PC-9 (cell line): ENCODE data around the gene ELOVL5. TPM values are rescaled to one million over a fixed set of nuclear protein-coding genes. Genes with fewer than 3 reads are reported as not detected.

Source experiments
- BruUV-seq: library from RNA; stranded (reverse); fragments of 400-500 nt; replicated peaks from 2 replicates; lab custom pipeline; 2021; lab: Mats Ljungman, UMichigan
- CTCF ChIA-PET: fragments of 300-600 bp; sonication (Branson Sonifier 250); formaldehyde crosslinking; loops from one replicate; lab custom pipeline; 2022; ENCODE audit warnings: antibody characterized with exemption; lab: Charles Lee
- POLR2A ChIA-PET: fragments of 300-600 bp; sonication (Branson Sonifier 250); formaldehyde crosslinking; loops from one replicate; lab custom pipeline; 2022; ENCODE audit warnings: antibody characterized with exemption; ENCODE audit not compliant: unreplicated experiment; lab: Charles Lee
- DNase-seq, 2 experiments: peaks; one replicate each; pipeline versions ENCODE4 v3.0.0 to v3.0.0-alpha.2; 2015 to 2022; ENCODE audit warnings: mixed read lengths in 1 of 2
- H2AFZ ChIP-seq: fragments of 200-600 bp; sonication (generic); 2 replicates; pipeline ENCODE4 v1.8.1; 2017; ENCODE audit warnings: antibody characterized with exemption
- H3F3A ChIP-seq: fragments of 200-600 bp; sonication (generic); 2 replicates; pipeline ENCODE4 v1.8.1; 2017; ENCODE audit warnings: antibody characterized with exemption, mild to moderate bottlenecking, low read depth; ENCODE audit not compliant: insufficient read depth
- H3K27ac ChIP-seq: fragments of 200-600 bp; sonication (generic); 2 replicates; pipeline ENCODE4 v1.6.1; 2016; ENCODE audit warnings: mixed run types
- H3K27me3 ChIP-seq: fragments of 200-600 bp; sonication (generic); 2 replicates; pipeline ENCODE4 v1.6.1; 2016; ENCODE audit warnings: low read depth, mixed run types; ENCODE audit not compliant: insufficient read depth
- H3K36me3 ChIP-seq: fragments of 200-600 bp; sonication (generic); 2 replicates; pipeline ENCODE4 v1.6.1; 2016; ENCODE audit warnings: low read depth, mixed run types
- H3K4me1 ChIP-seq: fragments of 200-600 bp; sonication (generic); replicated peaks from 2 replicates; pipeline ENCODE4 v1.6.1; 2016; ENCODE audit warnings: mixed run types; ENCODE audit not compliant: insufficient read depth
- H3K4me2 ChIP-seq: fragments of 200-600 bp; sonication (generic); 2 replicates; pipeline ENCODE4 v1.6.1; 2017; ENCODE audit warnings: mixed run types
- H3K4me3 ChIP-seq: fragments of 200-600 bp; sonication (generic); 2 replicates; pipeline ENCODE4 v1.6.1; 2016; ENCODE audit warnings: mixed run types
- H3K79me2 ChIP-seq: fragments of 200-600 bp; sonication (generic); 2 replicates; pipeline ENCODE4 v1.6.1; 2017; ENCODE audit warnings: low read depth, mixed run types
- H3K9me2 ChIP-seq: fragments of 200-600 bp; sonication (generic); 2 replicates; pipeline ENCODE4 v1.8.1; 2017; ENCODE audit warnings: mild to moderate bottlenecking; ENCODE audit not compliant: insufficient read depth
- H3K9me3 ChIP-seq: fragments of 200-600 bp; sonication (generic); 2 replicates; pipeline ENCODE4 v1.8.1; 2016; ENCODE audit warnings: low read depth; ENCODE audit not compliant: insufficient read depth
- H4K20me1 ChIP-seq: fragments of 200-600 bp; sonication (generic); 2 replicates; pipeline ENCODE4 v1.8.1; 2017; ENCODE audit not compliant: insufficient read depth
- EZH2 ChIP-seq: fragments of 200-600 bp; sonication (generic); IDR thresholded peaks from 2 replicates; pipeline ENCODE4 v1.8.0; 2017; ENCODE audit warnings: antibody characterized with exemption, low read depth
- intact Hi-C: fragments of 100-400 bp; cut with micrococcal nuclease; formaldehyde crosslinking; loops from one replicate; pipeline ENCODE4 v1.10.0; 2022; ENCODE audit not compliant: unreplicated experiment
- total RNA-seq: library from RNA; stranded (reverse); gene quantifications from 2 replicates; pipeline ENCODE4 v1.2.3, GENCODE V29; 2021
- TF ChIP-seq, protein P1 (sequence below): fragments of 200-600 bp; sonication (generic); conservative IDR thresholded peaks from 2 replicates; pipeline ENCODE4 v1.6.1; 2017; ENCODE audit warnings: mixed run types, antibody characterized with exemption, mild to moderate bottlenecking, moderate library complexity

The ELOVL5 gene
- total RNA-seq, 1 experiment from 2014 or later = 108 TPM

- no TSS peak for BruUV-seq
- Histone ChIP-seq H4K20me1 (no peaks in the 10 kb centered on the region), H3K4me3 (no peak overlapping the region), H3F3A (peaks cover 4% of the 10 kb centered on the region; the same call in 1 of the 2 replicates), H3K4me2 (no peak overlapping the region), H3K36me3 (peaks cover 11% of the 10 kb centered on the region), H3K9me3 (no peaks in the 10 kb centered on the region), H3K27ac (no peak overlapping the region), H3K27me3 (no peaks in the 10 kb centered on the region), H3K79me2 (peaks cover 55% of the 10 kb centered on the region), H2AFZ (no peak overlapping the region), H3K4me1 (peaks cover 16% of the 10 kb centered on the region), H3K9me2 (no peaks in the 10 kb centered on the region)
- POLR2A ChIA-PET = no interaction called here
- no peak for DNase-seq
- TF ChIP-seq EZH2 = no peak
- TF ChIP-seq, protein P1, sequence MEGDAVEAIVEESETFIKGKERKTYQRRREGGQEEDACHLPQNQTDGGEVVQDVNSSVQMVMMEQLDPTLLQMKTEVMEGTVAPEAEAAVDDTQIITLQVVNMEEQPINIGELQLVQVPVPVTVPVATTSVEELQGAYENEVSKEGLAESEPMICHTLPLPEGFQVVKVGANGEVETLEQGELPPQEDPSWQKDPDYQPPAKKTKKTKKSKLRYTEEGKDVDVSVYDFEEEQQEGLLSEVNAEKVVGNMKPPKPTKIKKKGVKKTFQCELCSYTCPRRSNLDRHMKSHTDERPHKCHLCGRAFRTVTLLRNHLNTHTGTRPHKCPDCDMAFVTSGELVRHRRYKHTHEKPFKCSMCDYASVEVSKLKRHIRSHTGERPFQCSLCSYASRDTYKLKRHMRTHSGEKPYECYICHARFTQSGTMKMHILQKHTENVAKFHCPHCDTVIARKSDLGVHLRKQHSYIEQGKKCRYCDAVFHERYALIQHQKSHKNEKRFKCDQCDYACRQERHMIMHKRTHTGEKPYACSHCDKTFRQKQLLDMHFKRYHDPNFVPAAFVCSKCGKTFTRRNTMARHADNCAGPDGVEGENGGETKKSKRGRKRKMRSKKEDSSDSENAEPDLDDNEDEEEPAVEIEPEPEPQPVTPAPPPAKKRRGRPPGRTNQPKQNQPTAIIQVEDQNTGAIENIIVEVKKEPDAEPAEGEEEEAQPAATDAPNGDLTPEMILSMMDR = no peak
- intact Hi-C loops = no loop called here
- CTCF ChIA-PET = no interaction called here
These were observed 51.7 kb downstream of the ELOVL5 start for GRCh38 chr6:53297004-53297403.

DNA sequence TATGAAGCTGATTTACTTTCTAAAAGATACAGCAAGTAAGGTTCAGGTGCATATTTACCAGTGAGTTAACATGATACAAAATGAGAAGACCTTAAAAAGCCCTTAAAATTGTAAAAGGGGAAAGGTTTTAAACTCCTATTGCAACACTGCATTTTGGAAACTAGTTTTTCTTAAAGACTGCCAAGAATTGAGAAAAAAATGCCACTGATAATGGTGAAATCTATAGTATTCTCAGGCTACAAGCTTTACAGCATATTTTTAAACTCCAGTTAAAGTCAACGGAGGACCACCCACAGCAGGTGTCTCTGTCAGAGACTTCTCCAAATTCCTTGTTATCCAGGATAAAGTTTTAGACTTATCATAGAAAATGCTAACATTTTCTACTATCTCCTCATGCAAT lies 53.6 kb downstream of the ELOVL5 start:
- intact Hi-C loops = loop anchor here (2.0 kb wide), 1 partner anchor 52 kb away; no protein-coding TSS in a partner anchor
- no peak for DNase-seq
- H3K79me2 ChIP-seq = peaks cover 37% of the 10 kb centered on the region
- H2AFZ ChIP-seq = no peak overlapping the region
- no peak overlapping the region for H3K4me2 ChIP-seq
- no TSS peak for BruUV-seq
- no peaks in the 10 kb centered on the region for H3K9me3 ChIP-seq
- no peak for TF ChIP-seq EZH2
- TF ChIP-seq, protein P1 = no peak
- no peak overlapping the region for H3K4me3 ChIP-seq
- H4K20me1 ChIP-seq = no peaks in the 10 kb centered on the region
- H3K4me1 ChIP-seq = peaks cover 7% of the 10 kb centered on the region; the same call in 1 of the 2 replicates
- H3K27me3 ChIP-seq = no peaks in the 10 kb centered on the region
- ChIA-PET POLR2A (no interaction called here), CTCF (no interaction called here)
- peaks cover 11% of the 10 kb centered on the region for H3K36me3 ChIP-seq
- no peaks in the 10 kb centered on the region for H3K9me2 ChIP-seq
- no peak overlapping the region for H3K27ac ChIP-seq
- H3F3A ChIP-seq = no peaks in the 10 kb centered on the region

- intact Hi-C loops = loop anchor here (2.0 to 5.0 kb wide), 2 partner anchors 52 to 143 kb away; no protein-coding TSS in a partner anchor
These were observed 54.1 kb downstream of the ELOVL5 start for GRCh38 chr6:53294611-53295010.

More at GRCh38 chr6:53294611-53295010, 54.1 kb downstream of the ELOVL5 start:
- Histone ChIP-seq H3F3A (no peaks in the 10 kb centered on the region), H3K4me2 (no peak overlapping the region), H3K79me2 (peaks cover 31% of the 10 kb centered on the region), H3K27ac (no peak overlapping the region), H2AFZ (no peak overlapping the region), H3K9me3 (no peaks in the 10 kb centered on the region), H3K36me3 (peaks cover 11% of the 10 kb centered on the region), H3K27me3 (no peaks in the 10 kb centered on the region), H3K4me1 (peaks cover 7% of the 10 kb centered on the region; the same call in 1 of the 2 replicates), H4K20me1 (no peaks in the 10 kb centered on the region), H3K9me2 (no peaks in the 10 kb centered on the region), H3K4me3 (no peak overlapping the region)
- no peak for TF ChIP-seq EZH2
- TF ChIP-seq, protein P1 = no peak
- CTCF ChIA-PET = no interaction called here
- BruUV-seq = no TSS peak
- no peak for DNase-seq
- POLR2A ChIA-PET = no interaction called here
